Fibroblast of lung (primary cell): ENCODE results near the gene VWF. TPM values are rescaled to one million over a fixed set of nuclear protein-coding genes. Genes with fewer than 3 reads are reported as not detected.
"Not testable (repeated sequence)": the region's sequence is repeated elsewhere in the genome, so short reads cannot be mapped to it uniquely, and the experiment has no call there.

Experiments used
- DNase-seq, 2 donors: peaks; one replicate each; pipeline versions ENCODE4 v3.0.0 to v3.0.0-alpha.2; 2010; ENCODE audit warnings: low read depth in 2 of 2
- H2AFZ ChIP-seq: 2 replicates; pipeline ENCODE4 v1.5.1; 2012; ENCODE audit warnings: low read length, control low read depth, inconsistent platforms
- H3K27ac ChIP-seq: 2 replicates; pipeline ENCODE4 v1.5.1; 2011; ENCODE audit warnings: low read length, control low read depth; ENCODE audit not compliant: insufficient read depth
- H3K27me3 ChIP-seq: 2 replicates; pipeline ENCODE4 v1.5.1; 2011; ENCODE audit warnings: mild to moderate bottlenecking, low read length; ENCODE audit not compliant: control insufficient read depth, insufficient read depth
- H3K36me3 ChIP-seq: 2 replicates; pipeline ENCODE4 v1.5.1; 2011; ENCODE audit warnings: low read length; ENCODE audit not compliant: control insufficient read depth, insufficient read depth
- H3K4me1 ChIP-seq: 2 replicates; pipeline ENCODE4 v1.5.1; 2011; ENCODE audit warnings: low read length; ENCODE audit not compliant: control insufficient read depth, insufficient read depth; ENCODE audit errors: extremely low read depth
- H3K4me2 ChIP-seq: 2 replicates; pipeline ENCODE4 v1.5.1; 2011; ENCODE audit warnings: low read length, control low read depth; ENCODE audit not compliant: insufficient read depth; ENCODE audit errors: extremely low read depth
- H3K4me3 ChIP-seq, 4 experiments: fragments of 200-600 bp in 1 of 4; sonication (generic) in 1 of 4; replicated peaks in 1 of 4; 2 replicates each; pipeline ENCODE4 v1.5.1; 2011 to 2016; ENCODE audit warnings: low read length in 4 of 4, low read depth in 3 of 4, mild to moderate bottlenecking in 3 of 4, control low read depth in 2 of 4, inconsistent platforms in 1 of 4, mixed read lengths in 1 of 4; ENCODE audit not compliant: insufficient read depth in 1 of 4; ENCODE audit errors: control extremely low read depth in 1 of 4
- H3K79me2 ChIP-seq: 2 replicates; pipeline ENCODE4 v1.5.1; 2012; ENCODE audit warnings: mild to moderate bottlenecking, low read length, inconsistent platforms; ENCODE audit not compliant: control insufficient read depth, insufficient read depth
- H3K9ac ChIP-seq: 2 replicates; pipeline ENCODE4 v1.5.1; 2011; ENCODE audit warnings: mild to moderate bottlenecking, low read length, control low read depth; ENCODE audit not compliant: insufficient read depth
- H3K9me3 ChIP-seq: 2 replicates; pipeline ENCODE4 v1.5.1; 2012; ENCODE audit warnings: low read depth, low read length; ENCODE audit not compliant: control insufficient read depth, insufficient read depth
- H4K20me1 ChIP-seq: 2 replicates; pipeline ENCODE4 v1.5.1; 2011; ENCODE audit warnings: low read length; ENCODE audit not compliant: control insufficient read depth, insufficient read depth; ENCODE audit errors: extremely low read depth
- EZH2 ChIP-seq: IDR thresholded peaks from 2 replicates; pipeline ENCODE4 v1.5.1; 2012; ENCODE audit warnings: low read length, control low read depth, mild to moderate bottlenecking; ENCODE audit errors: missing control alignments
- polyA plus RNA-seq, 2 donors: library from polyadenylated mRNA; depleted of rRNA in 1 of 2; stranded (reverse) in 1 of 2; unstranded in 1 of 2; fragments of >200 nt; gene quantifications; 2 replicates each; pipeline ENCODE4 v1.2.1, GENCODE V29; 2011 to 2012; ENCODE audit warnings: missing spikeins in 1 of 2
- total RNA-seq: library from RNA; depleted of rRNA; stranded (reverse); fragments of >200 nt; gene quantifications from 2 replicates; pipeline ENCODE4 v1.2.1, GENCODE V29; 2014
- TF ChIP-seq, protein P1 (sequence below), 2 donors: IDR thresholded peaks in 1 of 2; conservative IDR thresholded peaks in 1 of 2; 1 replicate in 1 of 2; 2 replicates in 1 of 2; pipeline ENCODE4 v1.5.1; 2011 to 2012; ENCODE audit warnings: low read length in 2 of 2, control low read depth in 1 of 2, inconsistent platforms in 1 of 2, low read depth in 1 of 2, mild to moderate bottlenecking in 1 of 2

Gene VWF
- total and polyA plus RNA-seq, 2 donors (not counting 1 experiment from before 2014, with no cell fraction given): 0.15 to 1.7 TPM

DNA sequence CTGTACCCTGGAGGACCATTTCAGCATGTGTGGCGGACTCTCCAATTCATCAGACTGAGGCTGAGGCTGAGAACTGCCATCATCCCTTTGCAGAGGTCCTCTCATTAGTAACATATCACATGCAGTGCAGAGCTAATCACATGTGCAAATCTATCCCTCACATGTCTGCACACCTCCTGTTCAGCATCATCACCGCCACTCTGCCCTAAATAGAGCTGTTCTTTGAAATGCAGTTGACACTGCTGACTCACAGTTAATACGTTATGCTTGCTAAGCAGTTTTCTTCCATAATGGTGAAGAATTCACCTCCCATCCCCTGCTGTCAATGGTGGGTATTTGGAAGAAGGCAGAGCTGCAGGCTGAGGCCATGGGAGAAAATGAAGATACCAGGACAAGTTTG, 94.4 kb downstream of the VWF start:
- Histone ChIP-seq H3K4me1 (no peaks in the 10 kb centered on the region), H3K27me3 (peaks cover 5% of the 10 kb centered on the region), H4K20me1 (no peaks in the 10 kb centered on the region), H3K4me2 (no peak overlapping the region), H2AFZ (no peak overlapping the region), H3K9me3 (no peaks in the 10 kb centered on the region), H3K4me3 (no peak overlapping the region), H3K36me3 (no peaks in the 10 kb centered on the region), H3K9ac (no peak overlapping the region), H3K79me2 (no peaks in the 10 kb centered on the region), H3K27ac (no peak overlapping the region)
- TF ChIP-seq, protein P1, sequence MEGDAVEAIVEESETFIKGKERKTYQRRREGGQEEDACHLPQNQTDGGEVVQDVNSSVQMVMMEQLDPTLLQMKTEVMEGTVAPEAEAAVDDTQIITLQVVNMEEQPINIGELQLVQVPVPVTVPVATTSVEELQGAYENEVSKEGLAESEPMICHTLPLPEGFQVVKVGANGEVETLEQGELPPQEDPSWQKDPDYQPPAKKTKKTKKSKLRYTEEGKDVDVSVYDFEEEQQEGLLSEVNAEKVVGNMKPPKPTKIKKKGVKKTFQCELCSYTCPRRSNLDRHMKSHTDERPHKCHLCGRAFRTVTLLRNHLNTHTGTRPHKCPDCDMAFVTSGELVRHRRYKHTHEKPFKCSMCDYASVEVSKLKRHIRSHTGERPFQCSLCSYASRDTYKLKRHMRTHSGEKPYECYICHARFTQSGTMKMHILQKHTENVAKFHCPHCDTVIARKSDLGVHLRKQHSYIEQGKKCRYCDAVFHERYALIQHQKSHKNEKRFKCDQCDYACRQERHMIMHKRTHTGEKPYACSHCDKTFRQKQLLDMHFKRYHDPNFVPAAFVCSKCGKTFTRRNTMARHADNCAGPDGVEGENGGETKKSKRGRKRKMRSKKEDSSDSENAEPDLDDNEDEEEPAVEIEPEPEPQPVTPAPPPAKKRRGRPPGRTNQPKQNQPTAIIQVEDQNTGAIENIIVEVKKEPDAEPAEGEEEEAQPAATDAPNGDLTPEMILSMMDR (conservative IDR thresholded peaks at IDR 0.05 in 1 of 2, IDR thresholded peaks at IDR 0.05 in 1 of 2; ENCODE audit: low read depth in 1 of 2, low read length in 2 of 2): no peak
- no peak for TF ChIP-seq EZH2
- DNase-seq: no peak

DNA sequence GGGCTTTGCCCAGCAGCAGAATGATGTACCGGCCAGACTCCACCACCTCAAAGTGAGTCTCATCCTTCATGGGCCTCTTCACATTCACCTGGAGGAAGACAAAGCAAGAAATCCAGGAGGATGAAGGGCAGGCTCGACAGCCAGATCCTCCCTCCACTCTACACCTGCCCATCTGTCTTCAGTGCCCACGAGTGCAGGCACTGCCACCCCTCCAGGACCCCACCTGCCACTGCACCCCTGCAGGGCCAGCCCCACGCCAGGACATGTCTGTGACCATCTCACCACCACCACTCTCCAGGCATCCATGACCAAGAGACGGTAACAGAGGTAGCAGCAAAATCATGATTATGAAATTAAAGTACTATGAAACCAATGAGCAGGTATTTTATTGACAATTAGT, 95.1 kb downstream of the VWF start:
- H3K4me2 ChIP-seq: no peak overlapping the region
- no peaks in the 10 kb centered on the region for H3K9me3 ChIP-seq
- H3K27ac ChIP-seq: no peak overlapping the region
- TF ChIP-seq EZH2: no peak
- TF ChIP-seq, protein P1 (conservative IDR thresholded peaks at IDR 0.05 in 1 of 2, IDR thresholded peaks at IDR 0.05 in 1 of 2; ENCODE audit: low read depth in 1 of 2, low read length in 2 of 2): no peak
- DNase-seq: no peak
- no peaks in the 10 kb centered on the region for H3K36me3 ChIP-seq
- no peak overlapping the region for H3K9ac ChIP-seq
- H2AFZ ChIP-seq: no peak overlapping the region
- H3K79me2 ChIP-seq: no peaks in the 10 kb centered on the region
- peaks cover 3% of the 10 kb centered on the region for H3K27me3 ChIP-seq
- no peaks in the 10 kb centered on the region for H4K20me1 ChIP-seq
- no peaks in the 10 kb centered on the region for H3K4me1 ChIP-seq
- H3K4me3 ChIP-seq: no peak overlapping the region

DNA sequence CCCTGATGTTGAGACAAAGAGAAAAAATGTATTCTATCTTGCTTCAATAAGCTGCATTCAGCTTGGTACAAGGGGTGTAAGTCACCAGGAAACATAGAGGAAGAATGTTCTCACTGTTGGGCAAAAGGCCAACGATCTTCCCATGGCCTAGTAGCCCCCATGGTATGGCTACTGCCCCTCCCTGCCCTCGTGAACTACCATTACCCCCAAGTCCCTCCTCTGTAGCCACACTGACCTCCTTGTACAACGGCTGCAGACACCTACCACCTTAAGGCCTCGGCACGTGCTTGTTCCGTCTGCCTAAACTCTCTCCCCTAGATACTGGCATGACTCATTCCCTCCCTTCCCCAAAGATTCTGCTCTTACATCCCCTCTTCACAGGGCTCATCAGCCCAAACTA, 97.5 kb downstream of the VWF start:
- Histone ChIP-seq H3K4me2 (no peak overlapping the region), H3K27me3 (peaks cover 3% of the 10 kb centered on the region), H3K9ac (no peak overlapping the region), H3K9me3 (no peaks in the 10 kb centered on the region), H3K79me2 (no peaks in the 10 kb centered on the region), H3K27ac (no peak overlapping the region), H4K20me1 (no peaks in the 10 kb centered on the region), H3K36me3 (no peaks in the 10 kb centered on the region), H3K4me1 (no peaks in the 10 kb centered on the region), H2AFZ (no peak overlapping the region), H3K4me3 (no peak overlapping the region)
- no peak for DNase-seq
- TF ChIP-seq EZH2: no peak
- TF ChIP-seq, protein P1 (conservative IDR thresholded peaks at IDR 0.05 in 1 of 2, IDR thresholded peaks at IDR 0.05 in 1 of 2; ENCODE audit: low read depth in 1 of 2, low read length in 2 of 2): no peak

DNA sequence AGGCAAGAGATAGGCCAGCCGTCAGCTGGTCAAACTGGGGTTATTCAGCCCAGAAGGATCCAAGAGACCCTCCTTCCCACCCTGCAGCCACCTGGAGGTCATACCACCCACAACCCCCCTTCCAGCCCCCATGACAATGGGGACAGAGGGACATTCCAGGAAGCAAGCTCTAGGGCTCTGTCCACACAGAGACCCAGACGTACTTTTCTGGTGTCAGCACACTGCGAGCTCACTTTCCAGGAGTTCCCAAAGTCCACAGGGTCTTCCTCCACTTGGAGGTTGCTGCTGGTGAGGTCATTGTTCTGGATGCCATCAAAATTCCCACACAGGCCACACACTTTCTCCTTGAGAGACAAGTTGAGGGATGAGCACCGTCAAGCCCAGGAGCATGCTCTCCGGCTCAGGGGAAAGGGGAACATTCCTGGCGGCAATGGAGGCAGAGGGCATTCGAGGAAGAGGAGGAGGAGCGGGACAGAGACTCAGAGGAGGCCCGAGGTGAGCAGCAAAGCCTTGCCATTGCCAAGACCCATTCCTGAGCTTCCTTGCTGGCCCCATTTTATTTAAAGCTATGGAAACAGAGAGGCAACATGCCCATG, 98.7 kb downstream of the VWF start:
- H3K4me1 ChIP-seq, H3K27ac ChIP-seq, H3K9me3 ChIP-seq, H3K4me3 ChIP-seq, DNase-seq, H4K20me1 ChIP-seq, H3K27me3 ChIP-seq, H3K36me3 ChIP-seq, H2AFZ ChIP-seq, H3K79me2 ChIP-seq, H3K9ac ChIP-seq, H3K4me2 ChIP-seq: not testable (repeated sequence)

DNA sequence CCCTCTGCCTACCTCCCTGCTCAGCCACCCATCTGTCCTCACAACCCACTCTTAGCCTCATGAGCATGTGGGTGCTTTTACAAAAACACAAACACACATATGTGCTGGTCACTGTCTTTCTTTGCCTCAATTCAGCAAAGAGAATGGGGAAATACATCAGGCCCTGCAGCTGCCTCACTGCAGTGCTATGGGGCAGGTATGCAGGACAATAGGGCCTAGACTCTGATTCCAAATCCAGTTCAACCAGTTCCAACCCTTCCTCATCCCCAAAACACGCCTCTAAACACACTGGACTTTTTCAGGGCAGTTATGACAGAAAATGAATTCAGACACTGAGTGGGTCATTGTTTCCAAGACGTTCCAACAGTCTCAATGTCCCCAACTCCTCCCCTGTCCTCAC, 100.4 kb downstream of the VWF start:
- not testable (repeated sequence) for DNase-seq, H3K36me3 ChIP-seq, H2AFZ ChIP-seq, H3K79me2 ChIP-seq, H3K4me3 ChIP-seq, H3K4me1 ChIP-seq, H3K27me3 ChIP-seq, H3K9ac ChIP-seq, H3K27ac ChIP-seq, H4K20me1 ChIP-seq, H3K9me3 ChIP-seq, H3K4me2 ChIP-seq
